DMS53 treated with DMSO at 0.1 percent for 48 hours (cell line): ENCODE data around the gene MUC13.

Experiments used
- DNase-seq: peaks from one replicate; lab custom pipeline; 2025; ENCODE audit not compliant: unreplicated experiment; lab: John Stamatoyannopoulos, UW

MUC13 gene

DNA sequence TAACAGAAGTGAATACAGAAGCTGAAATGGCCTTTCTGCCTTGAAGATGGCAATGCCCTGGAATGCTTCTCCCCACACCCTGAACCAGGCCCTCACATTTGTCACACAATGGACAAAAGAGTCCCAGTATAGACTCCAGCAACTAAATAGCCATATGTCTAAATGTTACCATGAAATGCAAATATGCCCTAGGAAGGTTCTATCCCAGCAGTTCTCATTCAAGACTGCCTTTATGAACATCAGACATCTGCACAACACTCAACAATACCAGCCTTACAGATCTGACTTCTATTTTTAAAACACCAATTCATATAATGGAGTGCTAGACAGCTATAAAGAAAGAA, 55.2 kb downstream of the MUC13 start:
- DNase-seq, result no peak

DNA sequence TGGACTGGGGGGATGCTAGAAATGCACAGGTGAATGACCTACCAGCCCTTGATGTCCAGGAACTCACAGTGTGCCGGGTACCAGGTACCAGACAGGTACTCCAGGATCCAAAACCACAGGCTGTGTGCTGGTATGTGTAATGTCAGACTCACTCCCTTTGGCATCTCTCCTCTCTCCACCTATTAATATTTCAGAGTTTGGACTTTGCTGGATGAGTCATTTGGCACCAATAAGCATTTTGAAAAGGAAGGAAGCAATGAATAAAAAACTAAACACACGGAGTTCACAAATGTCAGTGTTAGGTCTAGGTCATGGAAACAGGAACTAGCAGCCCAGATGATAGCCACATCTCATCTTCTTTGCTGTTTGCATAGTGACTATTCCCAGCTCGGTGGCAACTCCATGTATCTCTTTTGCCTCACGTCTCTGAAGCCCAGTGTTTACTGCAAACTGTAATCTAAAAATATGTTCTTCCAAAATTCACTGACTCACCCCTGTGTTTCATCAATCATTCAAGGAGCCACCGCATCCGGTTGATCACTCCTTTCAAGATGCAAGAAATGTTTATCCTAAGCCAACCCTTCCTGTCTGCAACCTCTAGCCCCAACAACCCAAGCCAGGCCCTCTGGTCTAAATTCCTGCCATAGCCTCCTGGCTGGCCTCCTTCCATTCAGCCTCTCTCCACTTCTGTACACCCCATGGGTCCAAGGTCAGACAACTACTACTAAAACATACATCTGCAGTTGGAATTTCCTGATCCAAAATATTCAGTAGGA, 55.8 kb downstream of the MUC13 start:
- DNase-seq, result peak; percentile 23

DNA sequence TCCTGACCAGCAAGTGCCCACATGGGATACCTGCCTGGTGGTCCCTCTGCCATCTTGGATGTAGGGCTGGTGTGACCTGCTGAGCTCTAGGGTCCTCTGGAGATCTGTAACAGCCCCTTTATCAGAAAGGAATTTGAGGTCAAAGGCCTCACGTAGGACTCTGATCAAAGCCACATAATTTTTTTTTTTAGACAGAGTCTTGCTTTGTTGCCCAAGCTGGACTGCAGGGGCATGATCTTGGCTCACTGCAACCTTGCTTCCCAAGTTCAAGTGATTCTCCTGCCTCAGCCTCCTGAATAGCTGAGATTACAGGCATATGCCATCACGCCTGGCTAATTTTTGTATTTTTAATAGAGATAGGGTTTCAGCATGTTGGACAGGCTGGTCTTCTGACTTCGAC, 56.9 kb downstream of the MUC13 start:
- no peak for DNase-seq

DNA sequence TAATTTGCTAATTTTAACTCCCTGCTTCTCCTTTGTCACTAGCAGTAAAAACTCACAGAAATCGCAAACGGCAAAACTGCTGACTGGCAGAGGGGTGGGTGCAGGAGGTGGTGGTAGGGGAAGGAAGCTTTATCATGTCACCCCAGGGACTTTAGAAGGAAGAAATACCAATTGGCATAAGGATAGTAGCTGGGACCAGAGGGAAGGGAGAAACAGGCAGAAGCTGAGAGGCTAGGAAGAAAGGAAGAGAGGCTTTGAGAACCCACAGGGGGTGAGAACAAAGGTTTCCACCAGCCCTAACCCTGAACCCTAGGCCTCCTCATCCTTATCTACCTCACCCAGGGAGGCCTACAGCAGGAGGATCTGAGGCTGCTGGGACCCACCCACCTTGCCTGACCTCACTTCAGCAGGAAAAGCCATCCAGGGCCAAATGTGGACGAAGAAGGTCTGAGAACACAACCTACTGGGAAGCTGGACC, 58.1 kb downstream of the MUC13 start:
- DNase-seq, result no peak

DNA sequence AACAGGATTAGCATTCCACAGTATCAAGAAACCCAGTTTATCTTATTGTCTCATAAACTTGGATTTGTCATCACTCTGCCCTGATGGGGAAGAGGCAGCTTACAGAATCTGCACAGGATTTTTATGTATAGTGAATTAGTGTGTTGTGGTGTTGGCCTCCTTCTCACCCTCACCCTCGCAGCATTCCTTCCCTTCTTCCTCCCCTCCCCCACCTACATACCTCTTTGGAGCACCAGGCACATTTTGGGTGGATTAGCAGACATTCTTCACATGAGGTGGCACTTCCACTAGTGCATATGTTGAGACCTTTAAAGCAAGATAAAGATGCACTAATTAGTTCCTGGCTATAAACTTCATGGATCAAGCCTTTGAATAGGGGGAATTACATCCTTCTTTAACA, 61.3 kb downstream of the MUC13 start:
- no peak for DNase-seq

DNA sequence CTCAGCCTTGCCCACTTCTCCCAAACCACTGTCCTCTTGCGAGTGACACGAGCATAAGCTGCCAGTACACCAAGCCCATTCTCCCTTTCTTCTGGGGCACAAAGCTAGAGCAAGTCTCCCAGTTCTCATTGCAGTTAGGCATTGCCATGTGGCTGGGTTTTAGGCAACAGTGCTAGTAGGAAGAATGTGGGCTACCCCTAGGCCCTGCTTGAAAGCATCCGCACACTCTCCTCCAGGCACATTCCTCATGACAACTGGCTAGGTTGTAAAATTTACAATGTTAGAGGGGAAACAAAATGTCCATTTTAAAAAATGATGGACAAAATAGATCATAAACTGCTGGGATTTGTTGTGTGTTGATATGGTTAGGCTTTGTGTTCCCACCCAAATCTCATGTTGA, 67.0 kb downstream of the MUC13 start:
- no peak for DNase-seq

DNA sequence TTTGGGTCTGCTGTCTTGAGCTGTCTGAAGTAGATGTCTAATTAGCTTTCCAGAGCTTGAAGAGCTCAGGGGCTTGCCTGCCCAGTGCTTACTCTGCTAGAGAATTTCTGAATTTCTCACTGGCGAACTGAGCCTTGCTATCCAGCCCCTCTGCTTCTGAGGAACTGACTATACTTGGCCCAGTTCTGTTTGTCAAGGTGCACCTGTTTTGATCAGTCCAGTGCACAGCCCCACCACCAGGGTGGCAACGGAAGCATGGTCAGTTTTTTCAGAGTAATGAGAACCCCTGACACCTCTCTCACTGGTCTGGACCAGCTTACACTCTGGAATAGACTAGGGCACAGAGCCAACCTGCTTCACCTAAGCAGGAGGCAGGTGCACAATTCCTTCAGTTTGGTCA, 72.5 kb downstream of the MUC13 start:
- no peak for DNase-seq

DNA sequence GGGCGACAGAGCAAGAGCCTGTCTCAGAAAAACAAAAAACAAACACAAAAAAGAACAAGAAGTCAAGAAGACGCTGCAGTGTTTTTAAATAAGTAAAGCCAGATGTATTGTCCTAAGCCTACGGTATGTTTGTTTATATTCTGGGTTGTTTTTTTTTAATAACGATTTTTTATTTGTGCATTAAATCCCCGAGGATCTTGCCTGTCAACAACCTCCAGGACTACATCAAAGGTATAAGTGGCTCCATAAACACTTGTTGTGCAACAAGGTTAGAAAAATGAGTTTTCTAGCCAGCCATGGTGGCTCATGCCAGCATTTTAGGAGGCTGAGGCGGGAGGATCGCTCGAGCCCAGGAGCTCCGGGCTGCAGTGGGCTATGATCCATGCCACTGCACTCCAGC, 73.5 kb downstream of the MUC13 start:
- no peak for DNase-seq

DNA sequence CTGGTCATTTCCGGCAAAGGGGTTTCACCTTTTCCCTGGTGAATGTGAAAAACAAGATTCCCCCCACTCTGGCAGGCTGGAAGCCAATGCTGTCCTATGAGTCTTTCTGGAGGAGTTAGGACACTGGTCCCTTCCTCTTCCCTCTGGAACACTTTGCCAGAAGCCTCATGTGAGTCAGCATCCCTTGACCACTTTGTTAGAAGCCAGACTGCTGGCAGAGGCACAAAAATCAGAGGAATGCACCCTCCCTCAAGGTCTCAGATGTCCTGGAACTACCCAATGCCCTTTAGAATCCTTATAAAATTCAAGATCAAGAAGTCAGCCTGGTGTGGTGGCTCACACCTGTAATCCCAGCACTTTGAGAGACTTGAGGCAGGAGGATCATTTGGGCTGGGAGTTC, 74.0 kb downstream of the MUC13 start:
- no peak for DNase-seq

DNA sequence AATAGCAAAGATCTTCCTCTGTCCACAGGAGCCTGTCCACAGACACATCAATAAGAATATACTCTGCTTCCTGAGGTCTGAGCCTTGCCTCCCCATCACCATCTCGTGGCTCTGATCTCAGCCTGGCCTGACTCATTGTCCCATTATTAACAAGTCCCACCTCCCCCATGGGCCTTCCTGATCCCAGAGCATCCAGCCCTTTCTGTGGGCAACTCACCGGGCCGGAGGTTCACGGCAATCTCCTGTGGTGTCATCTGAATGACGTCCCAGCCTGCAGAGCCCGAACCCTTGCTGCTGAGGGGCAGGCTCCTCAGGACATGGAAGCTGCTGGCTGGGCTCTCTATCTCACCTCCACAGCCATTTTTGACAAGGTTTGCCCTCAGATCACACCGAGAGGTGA, 75.5 kb downstream of the MUC13 start:
- no peak for DNase-seq

DNA sequence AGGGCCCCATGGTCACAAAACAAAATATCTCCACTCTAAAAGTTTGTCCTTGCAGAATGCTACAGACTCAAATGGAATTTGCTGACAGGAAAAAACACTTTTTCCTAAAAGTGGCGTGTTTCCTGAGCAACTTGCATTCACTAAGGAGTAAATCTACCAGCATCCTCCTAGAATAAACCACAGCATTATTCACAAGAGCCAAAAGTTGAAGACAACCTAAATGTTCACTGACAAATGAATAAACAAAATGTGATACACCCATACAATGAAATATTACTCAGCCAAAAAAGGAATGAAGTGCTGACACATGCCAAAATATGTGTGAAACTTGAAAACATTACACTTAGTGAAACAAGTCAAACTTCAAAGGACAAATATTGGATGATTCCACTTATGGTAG, 76.3 kb downstream of the MUC13 start:
- no peak for DNase-seq

DNA sequence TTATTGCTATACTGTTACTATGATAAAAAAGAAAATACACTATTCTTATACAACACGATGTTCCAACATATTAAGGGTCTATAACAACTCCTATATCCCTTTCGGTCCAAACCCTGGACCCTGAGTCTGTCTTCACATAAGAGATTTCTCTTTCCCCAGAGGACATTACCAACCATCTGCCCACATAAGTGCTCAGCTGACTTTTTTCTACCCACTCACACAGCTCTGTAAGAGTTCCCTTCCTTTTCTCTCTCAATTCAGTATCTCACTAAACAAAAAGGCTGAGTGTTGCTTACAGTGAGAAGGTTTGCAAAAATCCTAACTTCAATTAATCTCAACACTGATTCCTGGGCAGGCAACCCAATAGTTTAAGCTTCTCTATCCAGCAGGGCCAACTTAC, 77.9 kb downstream of the MUC13 start:
- no peak for DNase-seq
